HEK293T (cell line): ENCODE results near the gene LRRC43.

Experiments
- CTBP1 ChIP-seq: fragments of 450-650 bp; IDR thresholded peaks from 2 replicates; pipeline ENCODE4 v1.6.1; 2016; ENCODE audit warnings: borderline replicate concordance
- FOXM1 ChIP-seq: fragments of 450-650 bp; IDR thresholded peaks from 2 replicates; pipeline ENCODE4 v1.6.1; 2017; ENCODE audit warnings: mild to moderate bottlenecking, borderline replicate concordance
- NFRKB ChIP-seq: fragments of 450-650 bp; IDR thresholded peaks from 2 replicates; pipeline ENCODE4 v1.6.1; 2016; ENCODE audit warnings: mild to moderate bottlenecking, moderate library complexity
- SUZ12 ChIP-seq: fragments of 450-650 bp; IDR thresholded peaks from 2 replicates; pipeline ENCODE4 v1.6.1; 2016; ENCODE audit warnings: mild to moderate bottlenecking

GRCh38 chr12:122189626-122190475, 6.9 kb downstream of the LRRC43 start:
- TF ChIP-seq SUZ12 (no peak), CTBP1 (no peak), NFRKB (no peak), FOXM1 (no peak)
